Neural cell (in vitro differentiated cells): ENCODE measurements around the gene TF. TPM values are rescaled to one million over a fixed set of nuclear protein-coding genes. Genes with fewer than 3 reads are reported as not detected.

Source experiments
- H2AFZ ChIP-seq: fragments of 200-600, 300-800 bp; sonication (generic), shearing (Covaris generic); 2 replicates; pipeline ENCODE4 v1.6.0; 2014; ENCODE audit warnings: low read depth, mild to moderate bottlenecking, antibody characterized with exemption, low read length, moderate library complexity
- H3F3A ChIP-seq: fragments of 200-600 bp; shearing (Covaris generic); 2 replicates; pipeline ENCODE4 v1.6.1; 2016; ENCODE audit warnings: mild to moderate bottlenecking, moderate library complexity, mixed read lengths, antibody characterized with exemption, low read length; ENCODE audit not compliant: insufficient read depth, poor library complexity, severe bottlenecking
- H3K27ac ChIP-seq: fragments of 200-600, 300-800 bp; sonication (generic), shearing (Covaris generic); 2 replicates; pipeline ENCODE4 v1.5.1; 2014; ENCODE audit warnings: mild to moderate bottlenecking, low read length, moderate library complexity
- H3K27me3 ChIP-seq: fragments of 300-800, 200-600 bp; sonication (generic), shearing (Covaris generic); 2 replicates; pipeline ENCODE4 v1.6.0; 2014; ENCODE audit warnings: mild to moderate bottlenecking, low read depth, low read length, moderate library complexity; ENCODE audit not compliant: insufficient read depth
- H3K36me3 ChIP-seq: fragments of 300-800, 200-600 bp; sonication (generic), shearing (Covaris generic); 2 replicates; pipeline ENCODE4 v1.5.1; 2014; ENCODE audit warnings: mild to moderate bottlenecking, antibody characterized with exemption, low read length, moderate library complexity; ENCODE audit not compliant: insufficient read depth
- H3K4me2 ChIP-seq: fragments of 300-800, 200-600 bp; sonication (generic), shearing (Covaris generic); 2 replicates; pipeline ENCODE4 v1.6.0; 2014; ENCODE audit warnings: mild to moderate bottlenecking, low read length
- H3K4me3 ChIP-seq: fragments of 300-800, 200-600 bp; sonication (generic), shearing (Covaris generic); 2 replicates; pipeline ENCODE4 v1.5.1; 2014; ENCODE audit warnings: mild to moderate bottlenecking, low read length, moderate library complexity
- H3K79me2 ChIP-seq: fragments of 200-600 bp; shearing (Covaris generic); replicated peaks from 2 replicates; pipeline ENCODE4 v1.6.0; 2014; ENCODE audit warnings: mild to moderate bottlenecking, low read length, moderate library complexity; ENCODE audit not compliant: insufficient read depth
- H3K9ac ChIP-seq: fragments of 300-800, 200-600 bp; sonication (generic), shearing (Covaris generic); 2 replicates; pipeline ENCODE4 v1.6.1; 2016; ENCODE audit warnings: mild to moderate bottlenecking, low read length, mixed read lengths
- H3K9me2 ChIP-seq: fragments of 200-600 bp; shearing (Covaris generic); 2 replicates; pipeline ENCODE4 v1.6.1; 2016; ENCODE audit warnings: mild to moderate bottlenecking, low read length, mixed read lengths; ENCODE audit not compliant: insufficient read depth
- H3K9me3 ChIP-seq: fragments of 200-600, 300-800 bp; sonication (generic), shearing (Covaris generic); 2 replicates; pipeline ENCODE4 v1.6.1; 2016; ENCODE audit warnings: mild to moderate bottlenecking, mixed run types, low read length, moderate library complexity, mixed read lengths
- H4K20me1 ChIP-seq: fragments of 200-600 bp; shearing (Covaris generic); 2 replicates; pipeline ENCODE4 v1.6.1; 2016; ENCODE audit warnings: mild to moderate bottlenecking, mixed run types; ENCODE audit not compliant: insufficient read depth
- CTCF ChIP-seq: fragments of 450-650 bp; IDR thresholded peaks from 2 replicates; pipeline ENCODE4 v1.5.1; 2014; ENCODE audit warnings: antibody characterized with exemption, mild to moderate bottlenecking, moderate library complexity; ENCODE audit not compliant: poor library complexity, severe bottlenecking
- EP300 ChIP-seq: fragments of 450-650 bp; conservative IDR thresholded peaks from 2 replicates; pipeline ENCODE4 v1.6.1; 2014; ENCODE audit warnings: antibody characterized with exemption, mild to moderate bottlenecking, moderate library complexity; ENCODE audit not compliant: poor library complexity, severe bottlenecking
- EZH2 ChIP-seq: fragments of 200-600, 300-800 bp; shearing (Covaris generic), sonication (generic); IDR thresholded peaks from 2 replicates; pipeline ENCODE4 v1.6.1; 2014; ENCODE audit warnings: antibody characterized with exemption, low read length, borderline replicate concordance, mild to moderate bottlenecking; ENCODE audit not compliant: insufficient read depth, poor library complexity, severe bottlenecking
- MXI1 ChIP-seq: fragments of 450-650 bp; conservative IDR thresholded peaks from 2 replicates; pipeline ENCODE4 v1.6.1; 2014; ENCODE audit warnings: antibody characterized with exemption, mild to moderate bottlenecking; ENCODE audit not compliant: poor library complexity, severe bottlenecking
- POLR2AphosphoS5 ChIP-seq: IDR thresholded peaks from 2 replicates; pipeline ENCODE4 v1.6.1; 2012
- RAD21 ChIP-seq: fragments of 450-650 bp; conservative IDR thresholded peaks from 2 replicates; pipeline ENCODE4 v1.6.1; 2014; ENCODE audit warnings: antibody characterized with exemption, mild to moderate bottlenecking, moderate library complexity
- SMC3 ChIP-seq: fragments of 450-650 bp; conservative IDR thresholded peaks from 2 replicates; pipeline ENCODE4 v1.6.1; 2014; ENCODE audit warnings: antibody characterized with exemption, mild to moderate bottlenecking, moderate library complexity; ENCODE audit not compliant: poor library complexity
- TAF1 ChIP-seq: IDR thresholded peaks from 2 replicates; pipeline ENCODE4 v1.6.1; 2012; ENCODE audit warnings: low read depth
- polyA plus RNA-seq: library from polyadenylated mRNA; depleted of rRNA; stranded (reverse); fragments of >200 nt; gene quantifications from 2 replicates; pipeline ENCODE4 v1.2.3, GENCODE V29; 2014
- TF ChIP-seq, protein P1 (sequence below): IDR thresholded peaks from 2 replicates; pipeline ENCODE4 v1.6.1; 2012; ENCODE audit warnings: borderline replicate concordance

The TF gene
- polyA plus RNA-seq, 1 donor from 2014 or later: 1.4 TPM

DNA sequence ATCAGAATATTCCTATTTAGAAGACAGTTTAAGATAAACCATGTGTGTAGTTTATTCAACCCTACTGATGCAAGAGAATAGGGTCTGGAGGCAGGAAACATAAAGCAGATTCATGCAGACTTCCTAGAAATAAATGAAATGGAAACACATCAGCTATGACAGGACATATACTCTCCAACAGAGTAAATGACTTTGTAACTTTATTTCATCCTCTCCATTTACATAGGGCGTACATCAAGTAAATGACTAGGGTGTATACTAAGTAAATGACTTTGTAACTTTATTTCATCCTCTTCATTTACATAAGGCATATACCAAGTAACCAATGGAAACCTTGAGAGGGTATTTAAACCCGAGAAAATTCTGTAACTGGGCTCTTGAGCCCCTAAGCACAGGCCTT lies 41.8 kb downstream of the TF start:
- Histone ChIP-seq H3K9me3 (peaks cover 9% of the 10 kb centered on the region), H3K4me2 (no peak overlapping the region), H3F3A (no peaks in the 10 kb centered on the region), H3K36me3 (no peaks in the 10 kb centered on the region), H3K9ac (no peak overlapping the region), H3K9me2 (no peaks in the 10 kb centered on the region), H2AFZ (no peak overlapping the region), H3K27me3 (no peaks in the 10 kb centered on the region), H3K27ac (no peak overlapping the region), H3K4me3 (no peak overlapping the region), H3K79me2 (no peaks in the 10 kb centered on the region), H4K20me1 (no peaks in the 10 kb centered on the region)
- TF ChIP-seq POLR2AphosphoS5 (no peak), MXI1 (no peak), EP300 (no peak), SMC3 (no peak), RAD21 (no peak), CTCF (no peak), TAF1 (no peak), EZH2 (no peak)
- TF ChIP-seq, protein P1, sequence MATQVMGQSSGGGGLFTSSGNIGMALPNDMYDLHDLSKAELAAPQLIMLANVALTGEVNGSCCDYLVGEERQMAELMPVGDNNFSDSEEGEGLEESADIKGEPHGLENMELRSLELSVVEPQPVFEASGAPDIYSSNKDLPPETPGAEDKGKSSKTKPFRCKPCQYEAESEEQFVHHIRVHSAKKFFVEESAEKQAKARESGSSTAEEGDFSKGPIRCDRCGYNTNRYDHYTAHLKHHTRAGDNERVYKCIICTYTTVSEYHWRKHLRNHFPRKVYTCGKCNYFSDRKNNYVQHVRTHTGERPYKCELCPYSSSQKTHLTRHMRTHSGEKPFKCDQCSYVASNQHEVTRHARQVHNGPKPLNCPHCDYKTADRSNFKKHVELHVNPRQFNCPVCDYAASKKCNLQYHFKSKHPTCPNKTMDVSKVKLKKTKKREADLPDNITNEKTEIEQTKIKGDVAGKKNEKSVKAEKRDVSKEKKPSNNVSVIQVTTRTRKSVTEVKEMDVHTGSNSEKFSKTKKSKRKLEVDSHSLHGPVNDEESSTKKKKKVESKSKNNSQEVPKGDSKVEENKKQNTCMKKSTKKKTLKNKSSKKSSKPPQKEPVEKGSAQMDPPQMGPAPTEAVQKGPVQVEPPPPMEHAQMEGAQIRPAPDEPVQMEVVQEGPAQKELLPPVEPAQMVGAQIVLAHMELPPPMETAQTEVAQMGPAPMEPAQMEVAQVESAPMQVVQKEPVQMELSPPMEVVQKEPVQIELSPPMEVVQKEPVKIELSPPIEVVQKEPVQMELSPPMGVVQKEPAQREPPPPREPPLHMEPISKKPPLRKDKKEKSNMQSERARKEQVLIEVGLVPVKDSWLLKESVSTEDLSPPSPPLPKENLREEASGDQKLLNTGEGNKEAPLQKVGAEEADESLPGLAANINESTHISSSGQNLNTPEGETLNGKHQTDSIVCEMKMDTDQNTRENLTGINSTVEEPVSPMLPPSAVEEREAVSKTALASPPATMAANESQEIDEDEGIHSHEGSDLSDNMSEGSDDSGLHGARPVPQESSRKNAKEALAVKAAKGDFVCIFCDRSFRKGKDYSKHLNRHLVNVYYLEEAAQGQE: no peak

GRCh38 chr3:133792171-133792763 lies 46.1 kb downstream of the TF start:
- no peak overlapping the region for H3K9ac ChIP-seq
- no peaks in the 10 kb centered on the region for H3F3A ChIP-seq
- H2AFZ ChIP-seq: no peak overlapping the region
- no peaks in the 10 kb centered on the region for H4K20me1 ChIP-seq
- no peak for TF ChIP-seq TAF1
- no peak for TF ChIP-seq POLR2AphosphoS5
- TF ChIP-seq MXI1: no peak
- TF ChIP-seq SMC3: no peak
- TF ChIP-seq RAD21: no peak
- TF ChIP-seq CTCF: no peak
- TF ChIP-seq EZH2: no peak
- no peak for TF ChIP-seq EP300
- TF ChIP-seq, protein P1: no peak
- no peaks in the 10 kb centered on the region for H3K9me2 ChIP-seq
- H3K9me3 ChIP-seq: peaks cover 9% of the 10 kb centered on the region
- no peak overlapping the region for H3K4me2 ChIP-seq
- no peaks in the 10 kb centered on the region for H3K79me2 ChIP-seq
- no peak overlapping the region for H3K4me3 ChIP-seq
- H3K27ac ChIP-seq: no peak overlapping the region
- H3K27me3 ChIP-seq: no peaks in the 10 kb centered on the region
- H3K36me3 ChIP-seq: no peaks in the 10 kb centered on the region
